ENCODE measurements around the gene STK35. TPM values are rescaled to one million over a fixed set of nuclear protein-coding genes. Genes with fewer than 3 reads are reported as not detected.

STK35 gene
- polyA plus RNA-seq, 1 experiment, result 8.2 TPM

DNA sequence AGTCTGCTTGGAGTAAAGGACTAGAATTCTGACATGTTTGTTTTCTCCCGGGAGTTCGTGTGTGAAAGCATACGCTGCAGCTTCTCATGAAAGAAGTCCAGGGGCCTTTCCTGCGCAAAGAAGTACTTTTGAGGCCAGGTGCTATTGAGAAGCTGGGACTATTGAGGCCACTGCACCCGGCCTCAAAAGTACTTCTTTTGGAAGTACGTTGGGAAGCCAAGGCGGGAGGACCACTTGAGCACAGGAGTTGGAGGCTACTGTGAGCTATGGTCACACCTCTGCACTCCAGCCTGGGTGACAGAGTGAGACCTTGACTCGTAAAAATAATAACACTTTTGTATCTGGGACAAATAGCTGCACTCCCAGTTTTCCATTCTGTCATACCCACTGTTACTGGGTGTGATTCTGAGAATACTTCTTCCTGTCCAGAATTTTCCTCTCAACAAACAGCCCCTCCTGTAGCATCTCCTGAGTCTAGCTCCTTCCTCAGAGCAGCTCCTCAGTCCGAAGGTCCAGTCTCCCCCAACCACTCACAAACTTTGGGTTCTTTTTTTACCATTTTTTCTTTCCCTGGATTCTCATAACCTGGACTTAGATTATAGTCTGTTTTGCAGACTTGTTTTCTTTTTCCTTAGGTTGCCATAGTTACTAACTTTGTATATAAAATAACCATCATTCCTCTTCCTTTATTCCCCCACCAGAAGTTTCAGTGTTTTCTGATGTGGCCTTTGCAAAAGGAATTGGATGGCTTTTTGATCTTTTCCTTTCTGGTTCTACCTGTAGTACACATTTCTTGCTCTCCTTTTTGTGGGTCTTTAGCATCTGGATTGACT, 12.7 kb downstream of the STK35 start:
- ChIA-PET CTCF (interaction anchor here (1.5 kb wide), 1 partner anchor 12 kb away, joined by 3 read pairs; no protein-coding TSS in a partner anchor), POLR2A (no interaction called here)
- TF ChIP-seq, protein P1, sequence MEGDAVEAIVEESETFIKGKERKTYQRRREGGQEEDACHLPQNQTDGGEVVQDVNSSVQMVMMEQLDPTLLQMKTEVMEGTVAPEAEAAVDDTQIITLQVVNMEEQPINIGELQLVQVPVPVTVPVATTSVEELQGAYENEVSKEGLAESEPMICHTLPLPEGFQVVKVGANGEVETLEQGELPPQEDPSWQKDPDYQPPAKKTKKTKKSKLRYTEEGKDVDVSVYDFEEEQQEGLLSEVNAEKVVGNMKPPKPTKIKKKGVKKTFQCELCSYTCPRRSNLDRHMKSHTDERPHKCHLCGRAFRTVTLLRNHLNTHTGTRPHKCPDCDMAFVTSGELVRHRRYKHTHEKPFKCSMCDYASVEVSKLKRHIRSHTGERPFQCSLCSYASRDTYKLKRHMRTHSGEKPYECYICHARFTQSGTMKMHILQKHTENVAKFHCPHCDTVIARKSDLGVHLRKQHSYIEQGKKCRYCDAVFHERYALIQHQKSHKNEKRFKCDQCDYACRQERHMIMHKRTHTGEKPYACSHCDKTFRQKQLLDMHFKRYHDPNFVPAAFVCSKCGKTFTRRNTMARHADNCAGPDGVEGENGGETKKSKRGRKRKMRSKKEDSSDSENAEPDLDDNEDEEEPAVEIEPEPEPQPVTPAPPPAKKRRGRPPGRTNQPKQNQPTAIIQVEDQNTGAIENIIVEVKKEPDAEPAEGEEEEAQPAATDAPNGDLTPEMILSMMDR (IDR thresholded peaks at IDR 0.05; ENCODE audit: insufficient read depth, low read depth, low read length), result no peak

DNA sequence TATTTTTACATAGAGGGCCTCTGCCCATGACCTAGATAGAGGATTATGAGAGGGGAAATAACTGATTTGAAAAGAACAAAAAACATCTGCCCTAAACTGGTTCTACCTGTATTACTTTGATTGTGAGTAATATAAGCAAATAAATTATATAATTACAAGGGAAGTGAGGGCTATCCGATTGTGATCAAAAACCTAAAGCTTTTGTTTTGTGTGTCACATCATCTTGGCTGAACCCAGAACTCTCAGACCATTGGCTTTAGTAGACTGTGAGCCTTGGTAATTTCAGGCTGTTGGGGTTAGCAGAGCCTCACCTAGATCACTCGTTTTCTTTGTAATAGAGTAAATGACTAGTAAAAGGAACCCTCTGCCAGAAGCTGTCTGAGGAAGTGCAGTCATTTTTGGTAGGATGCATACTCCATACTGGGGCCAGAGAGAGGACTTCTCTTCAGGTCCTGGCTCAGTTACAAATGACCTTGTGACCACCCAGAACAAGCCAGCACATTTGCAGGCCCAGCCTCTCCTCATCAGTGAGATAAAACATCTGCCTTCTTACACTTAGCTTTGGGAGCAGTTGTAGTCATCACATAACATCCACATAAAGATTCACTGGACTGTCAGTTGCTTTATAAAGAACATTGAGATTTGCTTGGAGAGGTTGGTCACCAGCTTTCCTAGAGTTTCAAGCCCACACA, 13.5 kb downstream of the STK35 start:
- no peak for DNase-seq (ENCODE audit: low read depth)
- no peak overlapping the region for H3K4me3 ChIP-seq (ENCODE audit: low read depth, low read length)
- TF ChIP-seq, protein P1 (IDR thresholded peaks at IDR 0.05; ENCODE audit: insufficient read depth, low read depth, low read length), result no peak
- POLR2A ChIA-PET, result no interaction called here
- CTCF ChIA-PET, result interaction anchor here (0.7 to 1.5 kb wide), 2 partner anchors 9 to 12 kb away, joined by 3 to 4 read pairs; no protein-coding TSS in a partner anchor
- peaks cover 6% of the 10 kb centered on the region for H3K36me3 ChIP-seq (ENCODE audit: control insufficient read depth, insufficient read depth, low read length)
- no peaks in the 10 kb centered on the region for H3K27me3 ChIP-seq (ENCODE audit: control insufficient read depth, insufficient read depth, low read length)

More for the DNA sequence above, 12.7 kb downstream of the STK35 start:
- no peaks in the 10 kb centered on the region for H3K27me3 ChIP-seq (ENCODE audit: control insufficient read depth, insufficient read depth, low read length)
- no peak for DNase-seq (ENCODE audit: low read depth)
- H3K4me3 ChIP-seq (ENCODE audit: low read depth, low read length), result no peak overlapping the region
- peaks cover 6% of the 10 kb centered on the region for H3K36me3 ChIP-seq (ENCODE audit: control insufficient read depth, insufficient read depth, low read length)

DNA sequence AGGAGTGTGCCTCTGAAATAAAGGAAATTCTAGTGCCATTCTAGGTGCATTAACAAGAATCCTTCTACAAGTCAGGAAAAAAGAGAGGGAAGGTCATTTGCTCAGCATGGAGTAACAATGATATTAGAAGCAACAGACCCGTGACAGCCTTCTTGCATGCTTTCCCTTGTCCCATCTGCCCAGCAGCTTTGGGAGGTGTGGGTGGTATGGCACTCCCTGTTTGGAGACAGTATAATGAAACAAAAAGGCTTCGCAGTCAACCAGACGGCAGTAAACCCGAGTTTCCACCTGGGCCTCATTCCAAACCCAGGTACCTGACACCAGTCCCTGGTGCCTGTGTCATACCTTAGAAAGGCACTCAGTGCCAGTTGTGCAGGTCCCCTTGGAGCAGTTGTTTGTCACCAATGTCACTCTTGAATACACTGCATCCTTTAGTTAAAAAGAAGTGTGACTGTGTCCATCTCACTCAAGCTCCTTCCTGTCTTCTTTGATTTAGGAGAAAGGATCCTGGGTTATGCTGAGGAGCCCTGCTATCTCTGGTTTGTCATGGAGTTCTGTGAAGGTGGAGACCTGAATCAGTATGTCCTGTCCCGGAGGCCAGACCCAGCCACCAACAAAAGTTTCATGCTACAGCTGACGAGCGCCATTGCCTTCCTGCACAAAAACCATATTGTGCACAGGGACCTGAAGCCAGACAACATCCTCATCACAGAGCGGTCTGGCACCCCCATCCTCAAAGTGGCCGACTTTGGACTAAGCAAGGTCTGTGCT, 14.7 kb downstream of the STK35 start:
- DNase-seq (ENCODE audit: low read depth), result no peak
- Histone ChIP-seq H3K27me3 (ENCODE audit: control insufficient read depth, insufficient read depth, low read length) (no peaks in the 10 kb centered on the region), H3K4me3 (ENCODE audit: low read depth, low read length) (no peak overlapping the region), H3K36me3 (ENCODE audit: control insufficient read depth, insufficient read depth, low read length) (peaks cover 6% of the 10 kb centered on the region)
- TF ChIP-seq, protein P1 (IDR thresholded peaks at IDR 0.05; ENCODE audit: insufficient read depth, low read depth, low read length), result no peak
- ChIA-PET POLR2A (no interaction called here), CTCF (no interaction called here)

DNA sequence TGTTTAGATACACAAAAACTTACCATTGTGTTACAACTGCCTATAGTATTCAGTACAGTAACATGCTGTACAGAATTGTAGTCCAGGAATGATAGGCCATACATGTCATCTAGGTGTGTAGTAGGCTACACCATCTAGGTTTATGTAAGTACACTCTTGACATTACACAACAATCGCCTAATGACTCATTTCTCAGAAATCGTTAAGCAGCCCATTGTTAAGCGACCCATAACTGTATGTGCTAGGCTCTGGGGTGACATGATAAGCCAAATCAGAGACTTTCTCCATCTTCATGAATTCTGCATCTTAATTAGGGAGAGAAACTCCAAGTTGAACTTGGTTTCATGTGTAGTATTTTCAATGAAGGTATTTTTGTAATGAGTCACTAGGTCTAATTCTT, 17.2 kb downstream of the STK35 start:
- TF ChIP-seq, protein P1 (IDR thresholded peaks at IDR 0.05; ENCODE audit: insufficient read depth, low read depth, low read length), result no peak
- no peak for DNase-seq (ENCODE audit: low read depth)
- ChIA-PET POLR2A (no interaction called here), CTCF (no interaction called here)
- H3K4me3 ChIP-seq (ENCODE audit: low read depth, low read length), result no peak overlapping the region
- H3K36me3 ChIP-seq (ENCODE audit: control insufficient read depth, insufficient read depth, low read length), result peaks cover 6% of the 10 kb centered on the region
- H3K27me3 ChIP-seq (ENCODE audit: control insufficient read depth, insufficient read depth, low read length), result no peaks in the 10 kb centered on the region
